ENCODE results near the gene SRGAP3.

SRGAP3 gene

DNA sequence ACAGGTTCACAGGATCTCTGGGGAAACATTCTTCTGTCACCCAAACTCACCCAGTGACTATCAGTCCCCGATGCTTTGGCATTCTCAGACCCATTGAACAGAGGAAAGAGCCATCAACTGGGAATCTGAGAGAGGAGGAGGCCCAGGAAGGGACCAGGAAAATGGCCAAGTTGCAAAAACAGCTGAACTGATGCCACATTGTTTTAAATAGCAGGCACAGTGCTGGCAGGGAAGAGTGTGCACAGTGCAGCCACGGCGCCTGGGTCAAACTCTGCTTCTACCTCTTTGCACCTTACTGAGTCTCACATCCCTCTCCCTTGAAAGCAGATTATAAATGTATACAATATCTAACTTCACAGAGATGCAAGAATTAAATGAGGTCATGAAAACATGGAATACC is 66.4 kb downstream of the SRGAP3 start:
- Histone ChIP-seq H3K4me1 (ENCODE audit: control insufficient read depth in 1 of 2, insufficient read depth in 1 of 2, low read depth in 1 of 2, low read length in 1 of 2) (peaks cover 9 to 10% of the 10 kb centered on the region in 2 experiments), H3K27me3 (no peaks in the 10 kb centered on the region), H3K27ac (no peak overlapping the region), H3K4me3 (ENCODE audit: low read depth in 1 of 2, low read length in 1 of 2) (no peak overlapping the region), H3K9me3 (no peaks in the 10 kb centered on the region), H3K36me3 (no peaks in the 10 kb centered on the region)
- TF ChIP-seq CTCF (IDR thresholded peaks at IDR 0.05), result no peak

GRCh38 chr3:9180764-9181117 is 68.7 kb downstream of the SRGAP3 start:
- peaks cover 9 to 10% of the 10 kb centered on the region in 2 experiments for H3K4me1 ChIP-seq (ENCODE audit: control insufficient read depth in 1 of 2, insufficient read depth in 1 of 2, low read depth in 1 of 2, low read length in 1 of 2)
- no peaks in the 10 kb centered on the region for H3K27me3 ChIP-seq
- TF ChIP-seq CTCF (IDR thresholded peaks at IDR 0.05), result no peak
- H3K36me3 ChIP-seq, result no peaks in the 10 kb centered on the region
- no peak overlapping the region for H3K4me3 ChIP-seq (ENCODE audit: low read depth in 1 of 2, low read length in 1 of 2)
- no peaks in the 10 kb centered on the region for H3K9me3 ChIP-seq
- no peak overlapping the region for H3K27ac ChIP-seq

DNA sequence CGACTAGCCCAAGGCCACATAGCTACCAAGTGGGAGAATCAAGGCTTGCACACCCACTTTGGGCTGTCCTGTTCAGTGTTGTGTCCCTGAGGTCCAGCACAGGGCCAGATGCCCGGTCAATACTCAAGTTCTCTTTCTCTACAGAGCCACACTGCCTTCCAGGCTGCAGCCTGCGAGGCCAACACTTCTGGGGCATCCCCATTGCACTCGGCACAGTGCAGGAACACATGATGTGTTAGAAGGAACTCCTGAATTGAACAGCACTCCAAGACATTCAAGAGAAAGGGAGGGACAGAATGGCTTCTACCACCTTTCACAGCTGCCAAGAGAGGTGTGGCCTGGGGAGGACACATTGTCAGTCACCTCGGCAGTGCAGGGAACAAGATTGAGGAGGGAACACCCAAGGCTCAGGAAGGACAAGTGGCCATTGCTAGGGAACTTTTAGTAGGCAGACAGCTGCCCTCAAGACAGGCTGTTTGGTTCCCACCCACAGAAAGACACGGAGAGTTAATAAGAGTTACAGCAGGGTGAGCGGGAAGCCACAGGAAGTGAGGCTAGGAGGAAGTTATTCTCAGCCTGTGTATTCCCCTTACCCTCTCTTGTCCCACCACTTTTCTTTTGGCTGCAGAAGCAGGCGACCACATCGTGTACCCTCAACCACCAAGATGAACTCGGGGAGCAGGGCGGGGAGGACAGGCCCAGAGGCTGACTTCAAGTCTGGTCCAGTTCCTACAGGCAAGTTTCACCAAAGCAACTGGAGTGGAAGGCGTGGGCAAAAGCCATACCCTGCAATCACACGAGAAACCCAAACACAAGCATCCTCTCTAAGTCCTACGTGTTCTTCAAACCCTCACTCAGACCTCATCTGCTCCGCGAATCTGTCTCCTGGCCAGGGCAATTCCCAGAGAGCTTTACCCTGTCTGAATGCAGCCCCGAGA is 69.4 kb downstream of the SRGAP3 start:
- Histone ChIP-seq H3K27ac (no peak overlapping the region), H3K27me3 (no peaks in the 10 kb centered on the region), H3K9me3 (no peaks in the 10 kb centered on the region), H3K4me1 (ENCODE audit: control insufficient read depth in 1 of 2, insufficient read depth in 1 of 2, low read depth in 1 of 2, low read length in 1 of 2) (peaks cover 9 to 10% of the 10 kb centered on the region in 2 experiments), H3K4me3 (ENCODE audit: low read depth in 1 of 2, low read length in 1 of 2) (no peak overlapping the region), H3K36me3 (no peaks in the 10 kb centered on the region)
- no peak for TF ChIP-seq CTCF (IDR thresholded peaks at IDR 0.05)

- no peaks in the 10 kb centered on the region for H3K36me3 ChIP-seq
- H3K9me3 ChIP-seq, result no peaks in the 10 kb centered on the region
- peaks cover 9 to 10% of the 10 kb centered on the region in 2 experiments for H3K4me1 ChIP-seq (ENCODE audit: control insufficient read depth in 1 of 2, insufficient read depth in 1 of 2, low read depth in 1 of 2, low read length in 1 of 2)
- no peaks in the 10 kb centered on the region for H3K27me3 ChIP-seq
- H3K27ac ChIP-seq, result no peak overlapping the region
- no peak overlapping the region for H3K4me3 ChIP-seq (ENCODE audit: low read depth in 1 of 2, low read length in 1 of 2)
- TF ChIP-seq CTCF (IDR thresholded peaks at IDR 0.05), result no peak
Measured at GRCh38 chr3:9178697-9179096, 70.7 kb downstream of the SRGAP3 start.

GRCh38 chr3:9175421-9175820 is 74.0 kb downstream of the SRGAP3 start:
- H3K4me3 ChIP-seq (ENCODE audit: low read depth in 1 of 2, low read length in 1 of 2), result no peak overlapping the region
- H3K36me3 ChIP-seq, result no peaks in the 10 kb centered on the region
- H3K9me3 ChIP-seq, result no peaks in the 10 kb centered on the region
- peaks cover 5 to 8% of the 10 kb centered on the region in 2 experiments for H3K4me1 ChIP-seq (ENCODE audit: control insufficient read depth in 1 of 2, insufficient read depth in 1 of 2, low read depth in 1 of 2, low read length in 1 of 2)
- no peak overlapping the region for H3K27ac ChIP-seq
- no peak for TF ChIP-seq CTCF (IDR thresholded peaks at IDR 0.05)
- no peaks in the 10 kb centered on the region for H3K27me3 ChIP-seq
